ENCODE results near the gene KRTAP12-4. TPM values are rescaled to one million over a fixed set of nuclear protein-coding genes. Genes with fewer than 3 reads are reported as not detected.
"Not testable (repeated sequence)": the region's sequence is repeated elsewhere in the genome, so short reads cannot be mapped to it uniquely, and the experiment has no call there.

The KRTAP12-4 gene
- total RNA-seq, 4 donors from 2014 or later = not detected

DNA sequence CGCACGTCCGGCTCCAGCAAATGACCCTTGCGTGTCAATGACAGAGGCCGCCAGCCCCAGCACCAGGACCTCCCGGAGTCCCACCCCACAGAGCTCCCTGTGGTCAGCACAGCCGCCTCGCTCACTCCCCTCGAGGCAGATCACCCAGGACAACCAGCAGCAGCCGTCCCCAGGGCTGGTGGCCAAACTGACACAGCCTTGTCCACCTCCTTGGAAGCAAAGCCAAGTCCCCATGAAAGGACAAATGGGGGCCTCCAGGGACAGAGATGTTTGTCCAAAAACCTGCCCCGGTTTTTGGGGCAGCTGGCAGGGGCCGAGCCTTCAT lies 15.2 kb downstream of the KRTAP12-4 start:
- peaks cover 0 to 62% (median 2%) of the 10 kb centered on the region in 4 donors for H3K27me3 ChIP-seq
- H3K4me1 ChIP-seq = no peaks in the 10 kb centered on the region
- no peak for DNase-seq (ENCODE audit: extremely low spot score)

DNA sequence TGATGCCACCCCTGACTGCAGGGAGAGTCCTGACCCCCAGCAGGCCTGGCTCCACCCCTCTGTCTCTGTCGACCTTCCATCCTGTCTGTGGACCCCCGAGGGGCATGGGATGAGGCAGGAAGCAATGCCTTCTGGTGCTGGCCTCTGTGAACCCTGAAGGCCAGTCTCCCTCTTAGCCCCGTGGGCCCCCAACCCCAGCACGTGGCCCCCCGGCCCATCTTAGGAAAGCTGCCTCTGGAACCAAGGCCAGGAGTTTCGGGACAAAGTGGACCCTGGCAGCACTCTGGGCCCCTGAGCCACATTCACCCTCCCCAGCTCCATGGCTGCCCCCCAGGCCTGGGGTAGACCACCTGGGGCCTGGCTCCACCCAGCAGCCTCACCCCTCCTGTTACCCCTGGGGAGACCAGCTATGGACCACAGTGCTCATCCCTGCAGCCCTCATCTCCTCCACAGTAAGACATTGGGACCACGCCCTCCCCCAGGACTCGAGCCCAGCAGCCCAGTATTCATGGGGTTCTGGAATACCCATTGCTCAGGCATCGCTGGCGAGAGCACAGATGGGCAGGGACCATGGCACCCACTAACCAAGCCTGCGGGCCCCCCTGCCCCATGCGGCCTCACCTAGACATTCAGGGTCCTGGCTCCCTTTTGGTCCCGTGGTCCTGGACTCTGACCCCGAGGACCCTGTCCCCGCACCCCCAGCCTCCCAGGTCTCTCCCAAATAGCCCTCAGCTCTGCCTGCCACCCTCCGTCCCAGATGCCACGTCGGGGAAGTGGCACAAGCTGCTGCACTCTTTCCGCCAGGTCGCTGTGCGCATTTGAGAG lies 15.7 kb downstream of the KRTAP12-4 start:
- WGBS = 93% methylated on average over 15 of the region's 21 CpGs
- H3K9me3 ChIP-seq = peaks cover 0 to 12% (median 2%) of the 10 kb centered on the region in 4 donors
- H3K4me1 ChIP-seq; H3K27ac ChIP-seq (replicated peaks in 1 of 4); intact Hi-C loops (cut with DNase I); H3K4me3 ChIP-seq; H3K36me3 ChIP-seq: not testable (repeated sequence)
- peaks cover 0 to 62% (median 2%) of the 10 kb centered on the region in 4 donors for H3K27me3 ChIP-seq
- DNase-seq (ENCODE audit: extremely low spot score) = peak; percentile 86

More for the DNA sequence above, 15.2 kb downstream of the KRTAP12-4 start:
- TF ChIP-seq, protein P1, sequence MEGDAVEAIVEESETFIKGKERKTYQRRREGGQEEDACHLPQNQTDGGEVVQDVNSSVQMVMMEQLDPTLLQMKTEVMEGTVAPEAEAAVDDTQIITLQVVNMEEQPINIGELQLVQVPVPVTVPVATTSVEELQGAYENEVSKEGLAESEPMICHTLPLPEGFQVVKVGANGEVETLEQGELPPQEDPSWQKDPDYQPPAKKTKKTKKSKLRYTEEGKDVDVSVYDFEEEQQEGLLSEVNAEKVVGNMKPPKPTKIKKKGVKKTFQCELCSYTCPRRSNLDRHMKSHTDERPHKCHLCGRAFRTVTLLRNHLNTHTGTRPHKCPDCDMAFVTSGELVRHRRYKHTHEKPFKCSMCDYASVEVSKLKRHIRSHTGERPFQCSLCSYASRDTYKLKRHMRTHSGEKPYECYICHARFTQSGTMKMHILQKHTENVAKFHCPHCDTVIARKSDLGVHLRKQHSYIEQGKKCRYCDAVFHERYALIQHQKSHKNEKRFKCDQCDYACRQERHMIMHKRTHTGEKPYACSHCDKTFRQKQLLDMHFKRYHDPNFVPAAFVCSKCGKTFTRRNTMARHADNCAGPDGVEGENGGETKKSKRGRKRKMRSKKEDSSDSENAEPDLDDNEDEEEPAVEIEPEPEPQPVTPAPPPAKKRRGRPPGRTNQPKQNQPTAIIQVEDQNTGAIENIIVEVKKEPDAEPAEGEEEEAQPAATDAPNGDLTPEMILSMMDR (IDR thresholded peaks at IDR 0.05) = no peak
- TF ChIP-seq POLR2AphosphoS5 (IDR thresholded peaks at IDR 0.05) (no peak), POLR2A (IDR thresholded peaks at IDR 0.05; ENCODE audit: low read depth) (no peak), EP300 (IDR thresholded peaks at IDR 0.05) (no peak)
- H3K9me3 ChIP-seq = peaks cover 0 to 18% (median 4%) of the 10 kb centered on the region in 4 donors
- intact Hi-C loops (cut with DNase I) = no loop called here
- WGBS = 71% methylated on average over 6 of the region's 12 CpGs
- H3K27ac ChIP-seq (replicated peaks in 1 of 4) = no peak overlapping the region
- H3K4me3 ChIP-seq = no peak overlapping the region
- no peaks in the 10 kb centered on the region for H3K36me3 ChIP-seq

DNA sequence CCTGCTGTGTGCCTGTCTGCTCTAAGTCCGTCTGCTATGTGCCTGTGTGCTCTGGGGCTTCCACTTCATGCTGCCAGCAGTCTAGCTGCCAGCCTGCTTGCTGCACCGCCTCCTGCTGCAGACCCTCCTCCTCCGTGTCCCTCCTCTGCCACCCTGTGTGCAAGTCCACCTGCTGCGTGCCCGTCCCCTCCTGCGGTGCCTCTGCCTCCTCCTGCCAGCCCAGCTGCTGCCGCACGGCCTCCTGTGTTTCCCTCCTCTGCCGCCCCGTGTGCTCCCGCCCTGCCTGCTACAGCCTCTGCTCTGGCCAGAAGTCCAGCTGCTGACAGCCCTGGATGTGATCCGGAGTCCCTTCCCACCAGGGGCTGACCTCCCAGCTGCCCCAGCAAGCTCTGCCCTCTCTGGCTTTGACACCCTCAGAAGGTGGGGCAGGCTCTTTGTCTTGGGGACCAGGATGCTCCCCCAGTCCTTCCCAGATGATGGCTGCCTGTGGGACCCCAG lies 16.6 kb downstream of the KRTAP12-4 start:
- H3K27ac ChIP-seq (replicated peaks in 1 of 4) = not testable (repeated sequence)

DNA sequence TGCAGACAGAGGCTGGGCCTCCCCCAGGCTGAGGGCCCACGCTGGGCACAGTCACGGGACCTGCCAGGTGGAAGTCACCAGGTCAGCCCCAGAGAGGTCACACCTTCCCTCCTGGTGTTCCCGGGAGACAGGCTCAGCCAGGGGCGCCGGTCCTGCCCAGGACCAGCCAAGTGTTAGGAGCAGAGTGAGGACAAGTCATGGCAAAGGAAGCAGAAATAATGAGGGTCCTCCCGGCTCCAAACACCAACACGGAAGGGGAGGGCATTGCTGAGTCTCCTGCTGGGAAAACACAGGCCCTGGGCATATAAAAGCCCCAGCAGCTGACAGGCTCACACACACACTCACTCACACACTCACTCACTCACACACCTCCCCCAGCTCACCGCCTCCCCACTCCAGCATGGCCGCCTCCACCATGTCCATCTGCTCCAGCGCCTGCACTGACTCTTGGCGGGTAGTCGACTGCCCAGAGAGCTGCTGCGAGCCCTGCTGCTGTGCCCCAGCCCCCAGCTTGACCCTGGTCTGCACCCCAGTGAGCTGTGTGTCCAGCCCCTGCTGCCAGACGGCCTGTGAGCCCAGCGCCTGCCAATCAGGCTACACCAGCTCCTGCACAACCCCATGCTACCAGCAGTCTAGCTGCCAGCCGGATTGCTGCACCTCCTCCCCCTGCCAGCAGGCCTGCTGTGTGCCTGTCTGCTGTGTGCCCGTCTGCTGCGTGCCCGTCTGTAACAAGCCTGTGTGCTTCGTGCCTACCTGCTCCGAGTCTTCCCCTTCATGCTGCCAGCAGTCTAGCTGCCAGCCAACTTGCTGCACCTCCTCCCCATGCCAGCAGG lies 17.2 kb downstream of the KRTAP12-4 start, which contains the start of gene KRTAP10-10:
Gene KRTAP10-10, plus strand, starts transcription at position 339 of the 833 bp plus-strand sequence. Its CDS starts 62 bp downstream, at position 401.
- H3K36me3 ChIP-seq = no peaks in the 10 kb centered on the region
- intact Hi-C loops (cut with DNase I) = no loop called here
- H3K9me3 ChIP-seq = peaks cover 0 to 18% (median 4%) of the 10 kb centered on the region in 4 donors
- peaks cover 0 to 62% (median 2%) of the 10 kb centered on the region in 4 donors for H3K27me3 ChIP-seq
- H3K4me3 ChIP-seq = no peak within 1 kb of the TSS
- TF ChIP-seq, protein P1 (IDR thresholded peaks at IDR 0.05) = no peak
- no peak for TF ChIP-seq POLR2A (IDR thresholded peaks at IDR 0.05; ENCODE audit: low read depth)
- TF ChIP-seq POLR2AphosphoS5 (IDR thresholded peaks at IDR 0.05) = no peak
- no peak for TF ChIP-seq EP300 (IDR thresholded peaks at IDR 0.05)
- DNase-seq (ENCODE audit: extremely low spot score) = peak; percentile 53
- no peak within 1 kb of the TSS for H3K27ac ChIP-seq (replicated peaks in 1 of 4)
- no peaks in the 10 kb centered on the region for H3K4me1 ChIP-seq
- WGBS = 50% methylated on average over 8 of the region's 21 CpGs

More for the DNA sequence above, 16.6 kb downstream of the KRTAP12-4 start:
- DNase-seq (ENCODE audit: extremely low spot score); intact Hi-C loops (cut with DNase I); H3K4me3 ChIP-seq; H3K36me3 ChIP-seq; H3K4me1 ChIP-seq: not testable (repeated sequence)
- Histone ChIP-seq H3K27me3 (peaks cover 0 to 62% (median 2%) of the 10 kb centered on the region in 4 donors), H3K9me3 (peaks cover 0 to 11% (median 1%) of the 10 kb centered on the region in 4 donors)
- WGBS = 73% methylated on average over 7 of the region's 12 CpGs

DNA sequence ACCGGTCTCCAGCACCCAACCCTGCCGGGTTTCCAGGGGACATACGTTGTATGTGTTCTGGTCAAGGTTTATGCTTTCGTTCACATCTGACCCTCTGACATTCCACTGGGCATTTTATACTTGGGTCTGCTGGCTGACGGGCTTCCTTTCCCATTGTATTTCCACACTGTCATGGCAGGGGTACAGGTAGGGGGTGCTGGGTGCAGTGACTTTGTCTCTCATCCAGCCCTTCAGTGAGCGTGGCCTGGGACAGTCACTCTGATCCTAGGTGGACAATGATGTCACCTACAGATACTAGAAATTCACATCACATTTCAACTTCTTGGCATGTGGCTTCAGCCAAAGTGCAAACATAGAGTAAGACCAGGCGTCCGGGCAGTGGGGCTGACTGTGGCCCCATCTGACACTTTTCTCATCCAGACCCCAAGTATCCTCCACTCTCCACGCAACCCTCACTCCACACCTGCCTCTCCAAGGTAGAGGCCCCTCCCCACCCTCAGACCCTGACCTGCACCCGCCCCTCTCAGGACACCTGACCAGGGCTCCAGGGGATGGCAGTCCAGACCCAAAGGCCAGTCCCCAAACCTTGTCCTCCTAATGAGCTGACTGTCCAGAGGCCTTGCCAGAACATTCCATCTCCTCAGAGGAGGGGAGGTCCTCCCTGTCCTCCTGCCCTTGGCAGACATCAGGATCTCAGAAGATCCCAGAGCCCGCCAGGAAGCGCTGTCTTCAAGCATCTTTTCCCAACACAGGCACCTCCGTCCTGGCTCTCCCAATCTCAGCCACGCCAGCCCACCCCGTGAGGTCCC lies 18.0 kb downstream of the KRTAP12-4 start:
- Histone ChIP-seq H3K36me3 (no peaks in the 10 kb centered on the region), H3K27me3 (peaks cover 0 to 58% (median 2%) of the 10 kb centered on the region in 4 donors), H3K4me3 (no peak overlapping the region), H3K27ac (replicated peaks in 1 of 4) (no peak overlapping the region), H3K4me1 (no peaks in the 10 kb centered on the region), H3K9me3 (peaks cover 0 to 26% (median 12%) of the 10 kb centered on the region in 4 donors)
- TF ChIP-seq EP300 (IDR thresholded peaks at IDR 0.05) (no peak), POLR2A (IDR thresholded peaks at IDR 0.05; ENCODE audit: low read depth) (no peak), POLR2AphosphoS5 (IDR thresholded peaks at IDR 0.05) (no peak)
- TF ChIP-seq, protein P1 (IDR thresholded peaks at IDR 0.05) = no peak
- peak; percentile 79 for DNase-seq (ENCODE audit: extremely low spot score)
- intact Hi-C loops (cut with DNase I) = no loop called here
- 87% methylated on average over 11 of the region's 15 CpGs for WGBS
